ENCODE data around the gene ASB7.

DNA sequence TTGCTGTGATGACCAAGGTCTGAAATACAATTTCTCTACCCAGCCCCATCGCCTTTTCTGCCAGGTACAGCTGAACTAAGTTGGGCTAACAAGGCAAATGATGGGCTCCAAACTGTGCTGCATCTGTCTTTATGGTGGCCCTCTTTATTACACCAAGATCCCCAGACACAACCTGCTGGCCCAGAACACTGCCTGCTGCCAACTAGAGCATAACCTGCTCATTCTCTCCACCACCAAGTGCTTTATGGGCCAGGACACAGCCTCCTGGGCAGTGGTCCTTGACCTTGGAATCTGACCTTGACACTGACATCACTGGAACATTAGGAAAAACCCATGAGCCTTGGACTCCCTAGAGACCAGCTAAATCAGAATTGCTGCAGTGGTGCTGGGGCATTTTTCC, 3.7 kb upstream of the ASB7 start:
- TF ChIP-seq POLR2A (IDR thresholded peaks at IDR 0.05): no peak
- TF ChIP-seq, protein P1, sequence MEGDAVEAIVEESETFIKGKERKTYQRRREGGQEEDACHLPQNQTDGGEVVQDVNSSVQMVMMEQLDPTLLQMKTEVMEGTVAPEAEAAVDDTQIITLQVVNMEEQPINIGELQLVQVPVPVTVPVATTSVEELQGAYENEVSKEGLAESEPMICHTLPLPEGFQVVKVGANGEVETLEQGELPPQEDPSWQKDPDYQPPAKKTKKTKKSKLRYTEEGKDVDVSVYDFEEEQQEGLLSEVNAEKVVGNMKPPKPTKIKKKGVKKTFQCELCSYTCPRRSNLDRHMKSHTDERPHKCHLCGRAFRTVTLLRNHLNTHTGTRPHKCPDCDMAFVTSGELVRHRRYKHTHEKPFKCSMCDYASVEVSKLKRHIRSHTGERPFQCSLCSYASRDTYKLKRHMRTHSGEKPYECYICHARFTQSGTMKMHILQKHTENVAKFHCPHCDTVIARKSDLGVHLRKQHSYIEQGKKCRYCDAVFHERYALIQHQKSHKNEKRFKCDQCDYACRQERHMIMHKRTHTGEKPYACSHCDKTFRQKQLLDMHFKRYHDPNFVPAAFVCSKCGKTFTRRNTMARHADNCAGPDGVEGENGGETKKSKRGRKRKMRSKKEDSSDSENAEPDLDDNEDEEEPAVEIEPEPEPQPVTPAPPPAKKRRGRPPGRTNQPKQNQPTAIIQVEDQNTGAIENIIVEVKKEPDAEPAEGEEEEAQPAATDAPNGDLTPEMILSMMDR (IDR thresholded peaks at IDR 0.05): no peak
- TF ChIP-seq EP300 (IDR thresholded peaks at IDR 0.05): no peak

All from suprapubic skin (tissue), 3 donors.